Measurements from ENCODE around the gene PTCD2.
"Not testable (repeated sequence)": the region's sequence is repeated elsewhere in the genome, so short reads cannot be mapped to it uniquely, and the experiment has no call there.

The PTCD2 gene

GRCh38 chr5:72298136-72298535, 22.0 kb upstream of the PTCD2 start:
- not testable (repeated sequence) for DNase-seq (ENCODE audit: low read depth)

DNA sequence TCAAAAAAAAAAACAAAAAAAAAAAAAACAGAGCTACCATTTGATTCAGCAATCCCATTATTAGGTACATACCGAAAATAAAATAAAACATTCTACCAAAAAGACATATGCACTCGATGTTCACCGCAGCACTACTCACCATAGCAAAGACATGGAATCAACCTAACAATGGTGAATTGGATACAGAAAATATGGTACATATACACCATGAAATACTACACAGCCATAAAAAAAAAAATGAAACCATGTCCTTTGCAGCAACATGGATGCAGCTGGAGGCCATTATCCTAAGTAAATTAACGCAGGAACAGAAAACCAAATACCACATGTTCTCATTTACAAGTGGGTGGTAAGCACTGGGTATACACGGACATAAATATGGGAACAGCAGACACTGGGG, 21.5 kb upstream of the PTCD2 start:
- no peak for DNase-seq (ENCODE audit: low read depth)

DNA sequence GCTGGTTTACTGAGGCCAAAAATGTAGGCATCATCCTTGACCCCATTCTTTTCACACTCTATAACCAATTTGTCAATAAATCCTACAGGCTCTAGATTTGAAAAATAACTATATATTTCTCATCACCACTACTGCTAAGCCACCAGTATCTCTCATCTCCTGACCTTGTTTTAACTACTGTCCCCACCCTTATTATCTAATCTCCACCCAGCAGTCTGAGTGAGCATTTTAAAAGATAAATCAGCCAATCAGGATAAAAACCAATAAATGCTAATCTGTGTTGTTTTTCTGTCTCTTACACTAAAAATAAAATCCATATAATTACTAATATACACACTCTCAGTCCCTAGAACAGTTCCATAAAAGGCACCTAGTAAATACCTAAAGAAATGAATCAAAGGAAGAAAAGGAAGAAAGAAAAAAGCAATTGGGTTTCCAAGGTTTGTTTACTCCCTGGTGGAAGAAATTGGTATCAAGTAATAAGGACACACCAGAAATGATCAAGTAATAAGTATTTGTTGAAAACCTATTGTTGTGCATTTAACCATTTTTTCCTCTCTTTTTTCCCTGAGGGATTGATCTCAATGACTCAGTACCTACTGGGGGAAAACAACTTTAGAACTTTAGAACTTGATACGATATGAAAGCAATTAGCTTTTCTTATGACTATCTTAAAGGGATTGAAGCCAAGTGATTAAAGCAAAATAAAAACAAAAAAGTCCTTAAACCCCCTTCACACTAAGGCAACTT, 19.4 kb upstream of the PTCD2 start:
- DNase-seq (ENCODE audit: low read depth), result no peak

DNA sequence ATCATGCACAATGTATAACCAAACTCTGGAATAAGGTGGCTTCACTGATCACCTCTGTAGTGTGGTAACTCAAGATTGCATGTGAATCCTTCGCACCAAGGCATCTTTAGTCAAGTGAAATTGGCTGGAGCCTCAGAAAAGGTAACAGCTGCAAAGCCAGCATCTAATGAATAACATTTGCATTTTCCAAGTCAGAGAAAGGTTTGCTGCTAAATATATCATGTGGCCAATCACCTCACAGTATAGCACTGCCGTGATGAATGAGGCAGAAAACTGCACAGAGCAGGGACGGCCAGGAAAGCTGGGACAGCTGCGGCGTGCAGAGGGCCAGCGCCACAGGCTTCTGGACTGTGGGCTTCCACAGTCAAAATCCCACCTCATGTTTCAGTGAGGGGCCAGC, 18.6 kb upstream of the PTCD2 start:
- no peak for DNase-seq (ENCODE audit: low read depth)

GRCh38 chr5:72302171-72302570, 18.0 kb upstream of the PTCD2 start:
- DNase-seq (ENCODE audit: low read depth), result no peak

DNA sequence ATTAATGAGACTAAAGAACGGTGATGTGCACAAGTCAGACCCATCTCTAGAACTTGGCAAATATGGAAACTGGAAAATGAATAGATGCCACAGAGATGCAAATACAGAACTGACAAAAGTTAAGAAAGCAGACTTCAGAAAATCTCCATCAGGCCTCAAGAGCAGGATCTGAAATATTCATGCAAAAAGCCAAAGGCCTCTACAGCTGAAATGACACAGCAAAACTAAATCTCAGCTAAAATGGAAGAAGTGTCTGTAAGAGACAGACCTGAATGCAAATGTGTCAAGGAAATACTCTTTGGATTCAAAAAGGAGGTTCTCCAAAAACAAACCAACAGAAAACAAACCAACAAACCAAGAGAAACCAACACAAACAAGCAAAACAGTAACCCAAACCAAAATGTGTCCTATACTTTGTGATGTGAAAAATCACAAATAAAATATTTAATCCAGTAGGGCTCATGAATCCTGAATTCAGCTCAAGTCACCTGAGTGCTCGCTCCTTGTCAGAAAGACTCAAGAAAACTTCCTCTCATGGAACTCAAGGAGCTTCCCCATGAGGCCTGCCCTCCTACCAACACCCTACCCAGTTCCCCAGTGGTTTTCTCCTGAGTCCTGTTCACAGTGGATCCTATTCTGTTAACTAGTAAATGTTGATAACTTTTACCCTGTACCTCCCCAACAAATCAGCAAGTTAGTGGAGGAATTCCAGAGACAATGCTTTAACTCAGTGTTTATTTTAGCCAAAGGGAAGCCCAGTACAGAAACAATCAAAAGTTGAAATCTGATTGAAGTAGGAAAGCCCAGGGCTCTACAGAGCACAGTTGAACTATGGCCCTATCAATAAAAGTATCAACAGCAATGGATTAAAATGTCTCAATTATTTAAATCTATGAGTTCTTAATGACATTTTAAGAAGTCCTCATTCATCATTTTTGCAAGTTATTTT, 14.7 kb upstream of the PTCD2 start:
- no peak for DNase-seq (ENCODE audit: low read depth)

GRCh38 chr5:72307573-72307967, 12.6 kb upstream of the PTCD2 start:
- DNase-seq (ENCODE audit: low read depth), result no peak

DNA sequence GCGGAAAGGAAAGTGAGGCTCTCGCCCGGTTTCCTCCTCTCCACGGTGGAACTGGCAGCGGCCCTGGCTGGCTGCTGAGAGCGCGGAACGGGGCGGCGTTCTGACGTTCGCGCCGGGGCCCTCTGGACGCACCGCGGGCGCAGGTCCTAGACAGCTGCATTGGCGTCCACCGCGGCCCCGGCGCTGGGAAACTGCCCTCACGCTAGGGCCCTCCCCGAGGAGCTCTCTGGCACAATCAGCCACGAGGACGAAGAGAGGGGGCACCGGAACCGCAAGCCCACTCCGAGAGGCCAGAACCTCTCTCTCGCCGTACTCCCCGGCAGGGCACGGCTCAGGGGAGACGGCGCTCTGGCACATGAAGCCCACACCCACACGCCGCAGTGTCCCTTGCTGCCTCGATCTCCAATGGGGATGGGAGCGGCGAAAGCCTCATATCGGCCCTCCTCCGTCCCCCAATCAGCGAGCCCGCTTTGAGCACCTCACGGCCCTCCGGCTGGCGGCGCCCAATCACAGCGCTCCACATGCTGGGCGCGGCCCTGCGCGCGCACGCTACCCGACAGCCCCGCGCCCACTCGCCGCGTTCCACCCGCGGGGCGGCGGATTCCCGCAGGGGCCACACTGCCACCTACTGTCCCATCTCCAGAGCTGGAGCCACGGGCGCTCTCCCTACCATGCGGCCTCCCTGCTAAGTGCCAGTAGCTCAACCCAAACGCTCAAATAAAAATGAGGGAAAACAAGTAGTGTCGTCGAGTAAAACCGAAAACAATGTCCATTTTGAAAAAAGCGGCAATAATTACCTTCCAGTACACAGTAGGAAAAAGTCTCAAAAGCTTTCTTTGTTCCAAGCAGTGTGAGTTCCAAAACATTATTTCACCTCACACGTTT, 12.0 kb upstream of the PTCD2 start:
- DNase-seq (ENCODE audit: low read depth), result peak; percentile 89

DNA sequence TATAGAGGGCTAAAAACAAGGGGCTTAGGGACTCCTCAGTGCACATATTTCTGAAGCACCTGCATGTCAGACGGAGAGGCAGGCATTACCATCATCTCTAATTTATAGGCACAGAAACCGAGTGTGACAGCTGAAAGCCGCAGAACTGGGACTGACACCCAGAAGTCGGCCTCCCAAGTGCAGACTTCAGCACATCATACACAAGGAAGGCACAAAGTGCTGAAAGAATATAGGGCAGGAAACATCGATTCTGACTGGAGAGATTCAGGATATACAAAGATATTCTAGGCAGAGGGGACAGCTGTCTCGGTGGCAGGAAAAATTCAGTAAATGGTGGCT, 11.4 kb upstream of the PTCD2 start:
- DNase-seq (ENCODE audit: low read depth), result no peak

DNA sequence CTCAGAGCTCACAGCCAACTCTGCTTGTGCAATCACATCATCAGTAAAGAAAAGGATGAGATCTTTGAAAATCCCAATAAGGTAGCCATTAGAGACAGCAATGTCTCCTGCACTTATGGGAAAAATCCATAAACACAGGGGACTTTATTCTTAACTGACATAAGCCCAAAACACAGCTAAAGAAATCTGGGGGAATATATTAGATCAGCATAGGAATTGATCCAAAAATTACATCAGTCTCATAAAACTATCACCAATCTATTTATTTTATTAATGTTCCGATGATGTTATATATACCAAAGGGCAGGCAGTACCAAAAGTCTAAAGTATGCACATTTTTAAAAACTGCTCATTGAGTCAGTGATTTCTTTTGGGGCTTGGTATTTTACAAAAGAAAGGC, 7.0 kb upstream of the PTCD2 start:
- DNase-seq (ENCODE audit: low read depth), result no peak

GRCh38 chr5:72314571-72315172, 5.5 kb upstream of the PTCD2 start:
- no peak for DNase-seq (ENCODE audit: low read depth)

DNA sequence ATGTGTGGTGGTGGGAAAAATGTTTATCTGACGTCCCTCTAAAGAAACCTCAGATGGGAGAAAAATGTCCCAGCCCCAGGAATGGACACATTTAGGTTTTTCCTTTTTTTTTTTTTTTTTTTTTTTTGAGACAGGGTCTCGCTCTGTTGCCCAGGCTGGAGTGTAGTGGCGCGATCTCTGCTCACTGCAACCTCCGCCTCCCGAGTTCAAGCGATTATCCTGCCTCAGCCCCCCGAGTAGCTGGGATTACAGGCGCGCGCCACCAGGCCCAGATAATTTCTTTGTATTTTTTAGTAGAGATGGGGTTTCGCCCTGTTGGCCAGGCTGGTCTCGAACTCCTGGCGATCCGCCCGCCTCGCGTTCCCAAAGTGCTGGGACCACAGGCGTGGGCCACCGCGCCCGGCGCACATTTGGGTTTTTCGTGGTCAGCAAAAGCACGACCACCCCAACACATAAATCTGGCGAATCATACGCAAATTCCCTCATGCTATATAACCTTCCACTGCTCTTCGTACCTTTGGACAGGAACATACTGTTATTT, 668 bp upstream of the PTCD2 start:
- not testable (repeated sequence) for DNase-seq (ENCODE audit: low read depth)

DNA sequence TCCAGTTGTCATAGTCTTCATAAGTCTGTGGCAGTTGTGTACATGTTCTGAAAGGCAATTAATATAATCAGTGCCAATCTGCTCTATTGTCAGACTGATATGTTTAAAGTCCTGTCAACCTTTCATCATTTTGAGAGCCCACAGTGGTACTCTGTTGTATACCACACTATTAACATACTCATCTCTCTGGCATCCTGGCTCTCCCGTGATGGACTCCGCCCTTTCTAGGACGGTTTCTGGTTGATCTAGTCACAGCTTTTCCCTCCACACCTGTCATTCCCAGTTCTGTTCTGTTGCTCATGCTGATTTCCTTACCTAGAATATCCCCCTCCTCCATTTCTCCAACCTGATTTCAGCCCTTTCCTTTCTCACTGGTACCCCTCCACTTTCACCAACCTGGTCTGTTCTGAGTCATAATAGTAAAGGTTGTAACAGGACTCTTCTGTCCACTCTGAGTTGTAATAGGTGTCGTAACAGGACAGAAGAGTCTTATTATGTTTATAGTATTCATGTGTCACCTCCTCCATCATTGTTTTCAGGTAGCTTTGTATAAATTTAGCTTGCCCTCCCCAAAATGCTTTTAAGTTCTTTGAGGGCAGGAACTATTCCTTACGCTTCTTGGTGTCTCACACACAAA, 4.1 kb downstream of the PTCD2 start:
- no peak for DNase-seq (ENCODE audit: low read depth)

DNA sequence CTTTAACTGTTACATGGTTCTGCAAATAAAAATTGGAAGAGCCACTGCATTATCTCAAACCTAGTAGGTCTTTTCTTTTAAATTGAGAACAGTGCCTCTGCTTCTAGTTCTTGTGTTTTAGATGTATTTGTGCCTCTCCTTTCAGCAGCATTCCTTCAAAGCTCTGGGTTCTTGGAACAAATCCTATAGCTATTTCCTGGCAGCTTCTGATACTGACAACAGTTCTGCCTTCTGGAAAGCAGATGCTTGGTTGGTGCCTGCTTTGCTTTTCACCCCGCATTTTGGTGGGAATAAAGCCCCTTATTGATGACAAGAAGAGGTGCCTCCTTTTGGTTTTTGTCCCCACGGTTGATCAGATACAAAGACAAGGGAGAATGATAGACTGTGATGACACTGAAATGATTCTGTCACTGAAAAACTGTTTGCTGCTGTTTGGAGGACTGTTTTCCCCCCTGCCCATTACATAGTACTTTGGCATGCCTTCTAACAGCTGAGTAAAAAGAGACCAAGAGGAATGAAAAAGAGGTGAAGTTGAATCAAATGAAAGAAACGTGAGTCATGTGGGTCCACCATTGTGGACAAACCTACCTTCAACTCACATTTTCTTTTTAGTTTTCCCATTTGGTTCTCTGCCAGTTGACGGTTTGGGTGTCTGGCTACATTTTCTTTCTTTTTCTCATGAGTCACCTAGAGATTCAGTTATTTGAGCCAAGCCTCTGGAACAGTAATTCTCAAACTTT, 5.6 kb downstream of the PTCD2 start:
- DNase-seq (ENCODE audit: low read depth), result no peak

DNA sequence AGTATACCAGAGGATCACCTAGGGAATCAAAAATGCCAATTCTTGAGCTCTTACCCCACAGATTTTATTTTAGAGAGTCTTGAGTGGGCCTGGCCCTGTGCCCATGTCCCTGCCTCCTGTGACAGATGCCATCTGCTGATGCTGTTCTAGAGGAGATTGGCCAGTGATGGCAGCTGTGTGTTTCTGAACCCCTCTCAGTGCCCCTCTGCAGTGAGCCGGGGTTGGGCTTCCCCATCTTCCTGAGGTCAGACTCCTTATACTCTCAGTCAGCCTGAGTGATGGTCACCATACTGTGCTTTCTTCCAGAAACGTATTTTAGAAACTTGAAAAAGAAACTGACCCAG, 6.1 kb downstream of the PTCD2 start:
- no peak for DNase-seq (ENCODE audit: low read depth)

- no peak for DNase-seq (ENCODE audit: low read depth)
These were observed 8.0 kb downstream of the PTCD2 start for GRCh38 chr5:72328172-72328571.

GRCh38 chr5:72330712-72331111, 10.5 kb downstream of the PTCD2 start:
- no peak for DNase-seq (ENCODE audit: low read depth)

DNA sequence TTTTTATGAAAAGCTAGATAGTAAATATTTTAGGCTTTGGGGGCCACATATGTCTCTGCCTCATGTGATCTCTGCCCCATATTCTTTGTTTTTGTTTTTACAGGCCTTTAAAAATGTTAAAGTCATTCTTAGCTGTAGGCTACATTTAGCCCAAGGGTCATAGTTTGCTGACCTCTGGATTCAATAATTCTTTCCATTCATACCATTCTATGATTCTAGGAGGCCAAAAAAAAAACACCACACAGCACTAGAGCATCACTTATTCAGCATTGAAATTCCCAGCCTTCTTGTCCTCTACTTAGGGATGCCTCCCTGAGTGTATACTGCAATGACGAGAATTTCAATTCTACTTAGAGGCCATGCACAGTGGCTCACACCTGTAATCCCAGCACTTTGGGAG, 17.0 kb downstream of the PTCD2 start:
- DNase-seq (ENCODE audit: low read depth), result no peak

DNA sequence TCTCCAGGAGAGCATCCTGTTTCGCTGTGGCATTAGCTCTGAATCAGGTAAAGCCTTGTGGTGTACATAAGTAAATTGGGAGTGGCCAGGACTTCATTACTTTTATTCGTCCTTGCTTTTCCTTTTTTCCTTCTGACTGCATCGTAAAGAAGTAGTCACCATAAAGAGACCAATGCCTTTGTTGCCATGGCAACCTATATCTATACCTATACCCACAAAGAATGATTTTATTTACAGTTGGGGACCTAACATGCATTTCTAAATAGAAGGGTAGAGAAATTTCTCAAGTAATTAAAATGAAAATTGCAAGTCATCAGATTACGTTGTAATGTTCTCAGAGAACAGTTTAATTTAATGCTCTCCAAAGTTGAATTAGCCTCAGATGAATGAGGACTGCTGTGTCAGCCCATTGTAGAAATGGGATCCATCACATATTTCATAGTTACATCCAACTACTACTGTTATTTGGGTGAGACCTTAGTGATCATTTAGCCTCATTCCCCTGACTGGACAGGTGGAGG, 18.6 kb downstream of the PTCD2 start:
- DNase-seq (ENCODE audit: low read depth), result no peak

DNA sequence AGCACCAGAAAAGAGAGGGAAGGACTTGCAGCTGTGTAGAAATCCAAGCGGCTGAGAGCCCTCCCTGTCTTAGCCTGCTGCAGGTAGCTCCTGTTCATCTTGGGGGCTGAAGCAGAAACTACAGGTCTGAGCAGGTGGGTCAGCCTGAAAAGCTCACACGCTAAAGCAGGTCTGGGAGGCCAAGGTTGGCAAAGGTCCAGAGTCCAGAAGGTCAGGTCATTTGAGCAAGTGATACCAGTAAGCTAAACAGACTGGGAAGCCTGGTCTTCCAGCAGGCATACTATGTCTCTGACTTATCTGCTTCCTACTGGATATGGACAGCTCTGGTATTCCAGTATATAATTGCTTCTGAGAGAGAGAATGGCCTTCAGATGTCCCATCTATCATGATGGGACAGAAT, 26.2 kb downstream of the PTCD2 start:
- DNase-seq (ENCODE audit: low read depth), result no peak
